Astrocyte of the spinal cord (primary cell): ENCODE data around the gene MDGA2.
A peak's percentile ranks its signal among the peaks of the same experiment; 100 is the strongest.

ENCODE experiments used
- DNase-seq: peaks from one replicate; pipeline ENCODE4 v3.0.0; 2011; ENCODE audit warnings: low read depth, low spot score
- H3K4me3 ChIP-seq: 2 replicates; pipeline ENCODE4 v1.5.1; 2011; ENCODE audit warnings: low read depth, mild to moderate bottlenecking, low read length, moderate library complexity
- in situ Hi-C: cut with HindIII; loops from 2 replicates; pipeline ENCODE4 v1.10.0; 2017; ENCODE audit warnings: low sequenced_read_pairs
- TF ChIP-seq, protein P1 (sequence below): IDR thresholded peaks from 2 replicates; pipeline ENCODE4 v1.5.1; 2012; ENCODE audit warnings: low read depth, mild to moderate bottlenecking, low read length, inconsistent platforms

MDGA2 gene

DNA sequence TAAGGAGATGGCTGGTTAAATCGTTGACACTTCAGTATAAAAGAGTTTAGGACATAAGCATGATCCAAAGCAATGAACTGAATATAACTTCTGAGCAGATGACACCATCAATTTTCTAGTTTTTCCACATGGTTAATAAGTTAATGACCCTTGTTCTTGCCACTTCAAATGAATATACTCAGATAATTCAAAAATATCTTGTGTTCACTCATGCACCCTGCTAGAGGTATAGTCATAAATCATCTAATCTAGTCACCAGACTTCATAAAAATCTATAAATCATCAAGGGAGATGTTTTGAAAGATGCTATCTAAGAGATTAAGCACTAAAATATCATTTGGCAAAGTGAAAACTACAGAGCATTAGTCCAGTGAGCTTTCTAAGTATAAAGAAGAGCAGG lies 131.9 kb downstream of the MDGA2 start:
- TF ChIP-seq, protein P1, sequence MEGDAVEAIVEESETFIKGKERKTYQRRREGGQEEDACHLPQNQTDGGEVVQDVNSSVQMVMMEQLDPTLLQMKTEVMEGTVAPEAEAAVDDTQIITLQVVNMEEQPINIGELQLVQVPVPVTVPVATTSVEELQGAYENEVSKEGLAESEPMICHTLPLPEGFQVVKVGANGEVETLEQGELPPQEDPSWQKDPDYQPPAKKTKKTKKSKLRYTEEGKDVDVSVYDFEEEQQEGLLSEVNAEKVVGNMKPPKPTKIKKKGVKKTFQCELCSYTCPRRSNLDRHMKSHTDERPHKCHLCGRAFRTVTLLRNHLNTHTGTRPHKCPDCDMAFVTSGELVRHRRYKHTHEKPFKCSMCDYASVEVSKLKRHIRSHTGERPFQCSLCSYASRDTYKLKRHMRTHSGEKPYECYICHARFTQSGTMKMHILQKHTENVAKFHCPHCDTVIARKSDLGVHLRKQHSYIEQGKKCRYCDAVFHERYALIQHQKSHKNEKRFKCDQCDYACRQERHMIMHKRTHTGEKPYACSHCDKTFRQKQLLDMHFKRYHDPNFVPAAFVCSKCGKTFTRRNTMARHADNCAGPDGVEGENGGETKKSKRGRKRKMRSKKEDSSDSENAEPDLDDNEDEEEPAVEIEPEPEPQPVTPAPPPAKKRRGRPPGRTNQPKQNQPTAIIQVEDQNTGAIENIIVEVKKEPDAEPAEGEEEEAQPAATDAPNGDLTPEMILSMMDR, result no peak
- in situ Hi-C loops, result no loop called here
- DNase-seq, result no peak
- H3K4me3 ChIP-seq, result no peak overlapping the region

DNA sequence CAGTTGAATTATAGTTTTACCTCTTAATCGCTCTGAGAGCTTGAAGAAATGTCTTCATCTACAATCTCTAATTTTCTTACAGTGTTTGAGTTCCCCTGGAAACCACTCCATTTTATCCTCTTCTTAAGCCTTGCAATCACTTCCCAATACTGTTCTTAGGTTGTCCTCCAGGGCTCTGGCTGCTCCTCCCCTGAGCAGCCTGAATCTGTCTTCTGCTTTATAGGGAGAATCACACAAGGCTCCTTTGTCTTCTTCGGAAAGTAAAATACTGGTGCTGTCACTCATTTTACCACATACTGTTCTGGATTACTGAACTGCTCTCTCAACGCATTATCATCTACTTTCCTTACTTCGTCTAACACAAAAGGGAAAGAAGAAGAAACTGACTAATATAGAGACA lies 133.7 kb downstream of the MDGA2 start:
- in situ Hi-C loops, result no loop called here
- no peak overlapping the region for H3K4me3 ChIP-seq
- no peak for DNase-seq
- TF ChIP-seq, protein P1, result no peak

DNA sequence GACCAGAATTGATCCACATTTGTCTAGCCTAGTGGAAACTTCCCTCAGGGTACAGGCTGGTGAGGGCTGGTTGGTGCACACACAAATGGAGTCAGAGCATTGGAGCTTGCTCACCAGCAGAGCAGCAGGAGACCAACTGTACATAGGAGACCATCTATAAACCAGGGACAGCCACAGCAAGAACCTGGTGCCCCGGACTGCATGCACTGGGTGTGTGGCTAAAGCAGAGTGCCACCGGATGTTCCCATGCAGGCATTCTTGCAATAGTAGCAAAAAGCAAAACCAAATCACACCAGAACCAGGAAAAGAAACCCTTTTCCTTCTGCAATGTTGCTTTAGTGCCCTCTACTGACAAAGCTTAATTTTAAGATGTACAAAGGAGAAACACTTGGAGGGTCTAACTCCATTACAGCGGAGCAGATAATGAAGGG lies 136.4 kb downstream of the MDGA2 start:
- in situ Hi-C loops, result no loop called here
- no peak overlapping the region for H3K4me3 ChIP-seq
- DNase-seq, result peak; percentile 20
- TF ChIP-seq, protein P1, result peak; percentile 39

DNA sequence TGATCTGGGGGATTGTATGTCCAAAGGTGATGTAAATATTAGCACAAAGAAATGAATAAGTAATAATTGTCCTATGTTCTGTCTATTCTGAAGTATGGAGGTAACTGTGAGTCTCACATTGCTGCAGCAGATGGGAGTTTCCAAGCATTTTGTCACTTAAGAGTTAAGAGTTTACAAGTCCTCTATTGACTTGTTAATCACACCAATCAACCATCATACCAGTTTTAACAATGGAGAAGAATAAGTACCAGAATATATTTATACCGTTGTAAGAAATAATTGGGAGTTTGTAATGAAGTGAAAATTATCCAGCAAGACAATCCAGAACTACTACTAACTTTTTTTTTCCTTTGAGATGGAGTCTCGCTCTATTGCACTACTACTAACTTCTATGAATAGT lies 139.1 kb downstream of the MDGA2 start:
- no peak overlapping the region for H3K4me3 ChIP-seq
- no peak for DNase-seq
- in situ Hi-C loops, result no loop called here
- TF ChIP-seq, protein P1, result no peak

DNA sequence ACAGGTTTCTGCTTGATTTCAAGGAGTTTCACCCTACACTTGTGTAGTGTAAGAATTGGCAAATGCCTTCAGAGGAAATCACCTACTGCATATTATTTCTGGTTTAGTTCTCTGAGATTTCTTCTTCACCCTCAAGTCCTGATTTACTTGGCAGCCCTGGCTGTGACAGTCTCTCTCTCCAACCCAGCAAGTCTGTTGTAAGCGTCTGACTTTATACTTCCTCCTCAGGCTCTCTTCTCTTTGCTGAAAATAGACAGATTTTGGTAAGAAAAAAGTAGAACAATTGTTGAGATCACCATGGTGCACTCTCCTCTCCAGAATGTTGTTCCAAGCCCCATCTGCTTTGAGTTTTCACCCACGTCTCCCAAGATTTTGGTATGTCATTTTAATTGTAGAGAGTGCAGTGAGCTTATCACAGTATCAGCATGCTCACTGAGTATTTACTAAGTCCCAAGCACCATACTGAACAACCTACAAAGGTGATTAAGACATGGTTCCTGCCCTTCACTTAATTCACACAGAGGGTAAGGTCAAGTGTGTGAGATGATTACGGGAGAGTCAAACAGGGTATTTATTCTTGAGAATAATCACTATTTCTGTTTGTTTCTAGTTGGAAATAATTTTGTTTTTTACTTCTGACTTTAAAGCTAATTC lies 148.7 kb downstream of the MDGA2 start:
- in situ Hi-C loops, result no loop called here
- no peak overlapping the region for H3K4me3 ChIP-seq
- no peak for DNase-seq
- TF ChIP-seq, protein P1, result no peak

DNA sequence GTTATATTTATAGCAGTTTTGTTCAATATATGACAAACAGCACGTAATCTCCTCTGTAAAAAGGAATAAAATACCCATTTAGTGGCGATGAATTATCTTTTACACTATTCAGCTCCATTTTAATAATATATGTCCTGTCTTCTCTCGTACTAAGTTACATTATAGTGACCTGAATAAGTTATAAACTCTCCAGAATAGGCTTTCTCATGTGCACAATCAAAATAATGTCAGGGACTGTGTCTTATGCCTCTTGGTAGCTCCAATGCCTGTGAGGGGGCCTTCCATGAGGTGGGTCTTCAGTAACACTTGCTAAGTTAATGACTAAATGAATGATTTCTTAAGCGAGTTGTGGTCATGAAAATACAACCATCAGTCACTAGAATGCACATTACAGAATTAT lies 150.9 kb downstream of the MDGA2 start:
- TF ChIP-seq, protein P1, result no peak
- H3K4me3 ChIP-seq, result no peak overlapping the region
- in situ Hi-C loops, result no loop called here
- no peak for DNase-seq

DNA sequence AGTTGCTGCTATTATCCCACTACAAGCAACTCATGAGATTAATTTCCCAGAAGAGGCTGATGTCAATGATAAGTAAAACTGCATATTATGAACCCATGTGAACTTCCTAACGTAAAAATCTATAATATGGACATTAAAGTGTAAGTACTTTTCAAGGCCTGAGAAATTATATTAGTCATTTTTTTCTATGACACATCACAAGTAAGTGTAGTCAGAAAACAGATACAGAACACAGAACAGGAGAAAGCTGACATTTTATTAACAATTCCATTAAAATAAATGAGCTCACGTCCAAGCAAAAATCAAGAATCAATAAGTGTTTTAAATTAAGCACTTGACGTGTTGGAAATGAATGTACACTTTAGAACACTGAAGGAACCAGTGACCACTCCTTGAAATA lies 155.0 kb downstream of the MDGA2 start:
- in situ Hi-C loops, result no loop called here
- no peak for DNase-seq
- no peak overlapping the region for H3K4me3 ChIP-seq
- TF ChIP-seq, protein P1, result no peak
